GM23338 (cell line): Measurements from ENCODE around the gene SFT2D2. TPM values are rescaled to one million over a fixed set of nuclear protein-coding genes. Genes with fewer than 3 reads are reported as not detected.

Experiments
- ATAC-seq: fragments of 200-7000 bp; cut with Tn5 transposase; 3 replicates; pipeline ENCODE4 v1.9.1; 2020
- DNase-seq: peaks from one replicate; pipeline ENCODE4 v3.0.0-alpha.2; 2015; ENCODE audit warnings: low spot score
- H2AFZ ChIP-seq: fragments of 200-600 bp; sonication (generic); 2 replicates; pipeline ENCODE4 v1.8.0; 2016; ENCODE audit warnings: antibody characterized with exemption, mild to moderate bottlenecking, moderate library complexity
- H3F3A ChIP-seq: fragments of 200-600 bp; sonication (generic); replicated peaks from 2 replicates; pipeline ENCODE4 v1.8.0; 2017; ENCODE audit warnings: antibody characterized with exemption, mixed run types, low read depth
- H3K27ac ChIP-seq: fragments of 200-600 bp; sonication (generic); 2 replicates; pipeline ENCODE4 v1.6.1; 2016; ENCODE audit warnings: low read depth
- H3K27me3 ChIP-seq: fragments of 200-600 bp; sonication (generic); 2 replicates; pipeline ENCODE4 v1.8.0; 2016; ENCODE audit warnings: mild to moderate bottlenecking, mixed run types, moderate library complexity; ENCODE audit not compliant: insufficient read depth
- H3K36me3 ChIP-seq: fragments of 200-600 bp; sonication (generic); 2 replicates; pipeline ENCODE4 v1.8.0; 2016; ENCODE audit warnings: mild to moderate bottlenecking; ENCODE audit not compliant: insufficient read depth
- H3K4me1 ChIP-seq: fragments of 200-600 bp; sonication (generic); 2 replicates; pipeline ENCODE4 v1.8.0; 2016; ENCODE audit warnings: mild to moderate bottlenecking, moderate library complexity; ENCODE audit not compliant: insufficient read depth
- H3K4me2 ChIP-seq: fragments of 200-600 bp; sonication (generic); 2 replicates; pipeline ENCODE4 v1.7.1; 2017; ENCODE audit warnings: mixed run types
- H3K4me3 ChIP-seq: fragments of 200-600 bp; sonication (generic); 2 replicates; pipeline ENCODE4 v1.6.1; 2016; ENCODE audit warnings: mixed run types
- H3K79me2 ChIP-seq: fragments of 200-600 bp; sonication (generic); replicated peaks from 2 replicates; pipeline ENCODE4 v1.8.0; 2017; ENCODE audit warnings: mild to moderate bottlenecking; ENCODE audit not compliant: insufficient read depth
- H3K9me2 ChIP-seq: fragments of 200-600 bp; sonication (generic); 2 replicates; pipeline ENCODE4 v1.8.0; 2017; ENCODE audit not compliant: insufficient read depth
- H4K20me1 ChIP-seq: fragments of 200-600 bp; sonication (generic); replicated peaks from 2 replicates; pipeline ENCODE4 v1.8.0; 2017; ENCODE audit warnings: mild to moderate bottlenecking; ENCODE audit not compliant: insufficient read depth
- H3K27ac Mint-ChIP-seq: 2 replicates; pipeline ENCODE4 v1.8.0; 2020; ENCODE audit warnings: inconsistent platforms, mild to moderate bottlenecking, moderate library complexity, mixed read lengths
- H3K27me3 Mint-ChIP-seq: 3 replicates; pipeline ENCODE4 v1.8.0; 2022; ENCODE audit warnings: low read depth, mild to moderate bottlenecking, moderate library complexity, mixed read lengths, inconsistent platforms; ENCODE audit not compliant: insufficient read depth, poor library complexity
- H3K36me3 Mint-ChIP-seq: 3 replicates; pipeline ENCODE4 v1.8.0; 2021; ENCODE audit warnings: low read depth, mild to moderate bottlenecking, inconsistent platforms, moderate library complexity, mixed read lengths
- H3K4me1 Mint-ChIP-seq: 3 replicates; pipeline ENCODE4 v1.8.0; 2020; ENCODE audit warnings: mild to moderate bottlenecking, inconsistent platforms, mixed read lengths
- H3K4me3 Mint-ChIP-seq: 3 replicates; pipeline ENCODE4 v1.8.0; 2021; ENCODE audit warnings: moderate library complexity, mild to moderate bottlenecking, inconsistent platforms, mixed read lengths
- H3K9me3 Mint-ChIP-seq: 3 replicates; pipeline ENCODE4 v1.8.0; 2020; ENCODE audit warnings: moderate library complexity, mild to moderate bottlenecking, inconsistent platforms, mixed read lengths
- CREB1 ChIP-seq: fragments of 250-450 bp; sonication (Bioruptor Pico); IDR thresholded peaks from 2 replicates; pipeline ENCODE4 v1.5.0; 2020; ENCODE audit warnings: low read depth, mild to moderate bottlenecking, moderate library complexity
- EZH2phosphoT487 ChIP-seq: fragments of 200-600 bp; sonication (generic); IDR thresholded peaks from one replicate; pipeline ENCODE4 v1.8.1; 2018; ENCODE audit warnings: antibody characterized with exemption; ENCODE audit not compliant: unreplicated experiment
- NANOG ChIP-seq: IDR thresholded peaks from 2 replicates; pipeline ENCODE4 v1.6.1; 2016; ENCODE audit warnings: antibody characterized with exemption, borderline replicate concordance
- STAT1 ChIP-seq: IDR thresholded peaks from one replicate; pipeline ENCODE4 v1.6.1; 2016; ENCODE audit warnings: antibody characterized with exemption; ENCODE audit not compliant: unreplicated experiment
- ZNF114 ChIP-seq: fragments of 250-450 bp; sonication (Bioruptor Pico); IDR thresholded peaks from 2 replicates; pipeline ENCODE4 v1.5.0; 2020; ENCODE audit warnings: mild to moderate bottlenecking, moderate library complexity
- ZNF331 ChIP-seq: fragments of 250-450 bp; sonication (Bioruptor Pico); IDR thresholded peaks from 2 replicates; pipeline ENCODE4 v1.5.0; 2020; ENCODE audit warnings: low read depth, mild to moderate bottlenecking, moderate library complexity
- ZNF462 ChIP-seq: fragments of 250-450 bp; sonication (Bioruptor Pico); IDR thresholded peaks from 2 replicates; pipeline ENCODE4 v1.5.0; 2020; ENCODE audit warnings: mild to moderate bottlenecking, moderate library complexity
- polyA plus RNA-seq: library from polyadenylated mRNA; unstranded; fragments of >200 nt; fragmentation: Nextera tagmentation; extraction: Ambion mirVana; gene quantifications from 2 replicates; pipeline ENCODE4 v1.2.1, GENCODE V29; 2016
- total RNA-seq: library from RNA; depleted of rRNA; stranded (reverse); fragments of >200 nt; shearing (Covaris generic); gene quantifications from 2 replicates; pipeline ENCODE4 v1.2.3, GENCODE V29; 2014

SFT2D2 gene
- total and polyA plus RNA-seq, 2 experiments from 2014 or later = 7.6 to 27.2 TPM

- H3K79me2 ChIP-seq = peaks cover 17% of the 10 kb centered on the region
- Mint-ChIP-seq H3K27ac (no peak overlapping the region), H3K4me1 (peaks cover 25% of the 10 kb centered on the region; the same call in 2 of the 3 replicates), H3K36me3 (peaks cover 8% of the 10 kb centered on the region), H3K4me3 (no peak overlapping the region), H3K9me3 (peaks cover 10% of the 10 kb centered on the region; the same call in 2 of the 3 replicates), H3K27me3 (peaks cover 11% of the 10 kb centered on the region)
- H3K4me2 ChIP-seq = no peak overlapping the region
- no peaks in the 10 kb centered on the region for H3F3A ChIP-seq
- H3K36me3 ChIP-seq = no peaks in the 10 kb centered on the region; the same call in 1 of the 2 replicates
- H3K9me2 ChIP-seq = peaks cover 5% of the 10 kb centered on the region; the same call in 1 of the 2 replicates
- peaks cover 4% of the 10 kb centered on the region; the same call in 1 of the 2 replicates for H4K20me1 ChIP-seq
- H3K27me3 ChIP-seq = no peaks in the 10 kb centered on the region
- TF ChIP-seq EZH2phosphoT487 (no peak), STAT1 (no peak), ZNF462 (CRISPR knock-in tag) (no peak), ZNF114 (no peak), ZNF331 (CRISPR knock-in tag) (no peak), NANOG (no peak), CREB1 (CRISPR knock-in tag) (no peak)
- no peak overlapping the region for H3K4me3 ChIP-seq
- peaks cover 29% of the 10 kb centered on the region for H3K4me1 ChIP-seq
- no peak overlapping the region for H2AFZ ChIP-seq
- ATAC-seq = no peak
- no peak for DNase-seq
- H3K27ac ChIP-seq = no peak overlapping the region
Observed at GRCh38 chr1:168223261-168223660, 2.5 kb upstream of the SFT2D2 start.
